ENCODE measurements around the gene FABP3. TPM values are rescaled to one million over a fixed set of nuclear protein-coding genes. Genes with fewer than 3 reads are reported as not detected.

FABP3 gene
- total RNA-seq, 4 donors from 2014 or later: 886 to 2,424 (median 1,240) TPM

GRCh38 chr1:31345635-31346034 is 27.2 kb downstream of the FABP3 start:
- H3K27ac ChIP-seq: no peak overlapping the region
- in situ Hi-C loops (cut with MboI; ENCODE audit: low sequenced_read_pairs in 4 of 4) (no loop called here), intact Hi-C loops (cut with DNase I; ENCODE audit: low total_unique reads) (no loop called here)
- no peaks in the 10 kb centered on the region for H3K27me3 ChIP-seq
- peaks cover 0 to 36% of the 10 kb centered on the region in 2 donors for H3K36me3 ChIP-seq
- DNase-seq (no peak), ATAC-seq (no peak)
- H3K9me3 ChIP-seq: no peaks in the 10 kb centered on the region
- H3K4me3 ChIP-seq: no peak overlapping the region
- no peak for TF ChIP-seq POLR2A (IDR thresholded peaks at IDR 0.05)
- TF ChIP-seq CTCF (IDR thresholded peaks at IDR 0.05 in 4 of 5, conservative IDR thresholded peaks at IDR 0.05 in 1 of 5): no peak
- H3K4me1 ChIP-seq: no peaks in the 10 kb centered on the region

- Histone ChIP-seq H3K9me3 (no peaks in the 10 kb centered on the region), H3K36me3 (peaks cover 0 to 34% of the 10 kb centered on the region in 2 donors), H3K4me1 (no peaks in the 10 kb centered on the region), H3K27ac (no peak overlapping the region), H3K4me3 (no peak overlapping the region), H3K27me3 (no peaks in the 10 kb centered on the region)
- ATAC-seq: no peak
- no peak for DNase-seq
- no peak for TF ChIP-seq POLR2A (IDR thresholded peaks at IDR 0.05)
- TF ChIP-seq CTCF (IDR thresholded peaks at IDR 0.05 in 4 of 5, conservative IDR thresholded peaks at IDR 0.05 in 1 of 5): no peak
- intact Hi-C loops (cut with DNase I; ENCODE audit: low total_unique reads) (no loop called here), in situ Hi-C loops (cut with MboI; ENCODE audit: low sequenced_read_pairs in 4 of 4) (no loop called here)
Measured at GRCh38 chr1:31344503-31344902, 28.4 kb downstream of the FABP3 start.

GRCh38 chr1:31336687-31337467 is 36.0 kb downstream of the FABP3 start:
- no peaks in the 10 kb centered on the region for H3K9me3 ChIP-seq
- intact Hi-C loops (cut with DNase I; ENCODE audit: low total_unique reads): no loop called here
- H3K4me3 ChIP-seq: no peak overlapping the region
- peaks cover 0 to 8% of the 10 kb centered on the region in 2 donors for H3K36me3 ChIP-seq
- no peaks in the 10 kb centered on the region for H3K4me1 ChIP-seq
- TF ChIP-seq POLR2A (IDR thresholded peaks at IDR 0.05) (no peak), CTCF (IDR thresholded peaks at IDR 0.05 in 4 of 5, conservative IDR thresholded peaks at IDR 0.05 in 1 of 5) (no peak)
- no peak overlapping the region for H3K27ac ChIP-seq
- no peaks in the 10 kb centered on the region for H3K27me3 ChIP-seq
- ATAC-seq (no peak), DNase-seq (no peak)
- in situ Hi-C loops (cut with MboI; ENCODE audit: low sequenced_read_pairs in 4 of 4): loop anchor here in 2 of 4 donors (10.0 kb wide), 1 partner anchor 152 kb away; no protein-coding TSS in a partner anchor

GRCh38 chr1:31335007-31335406 is 37.9 kb downstream of the FABP3 start:
- Histone ChIP-seq H3K27me3 (no peaks in the 10 kb centered on the region), H3K4me1 (no peaks in the 10 kb centered on the region), H3K36me3 (peaks cover 0 to 8% of the 10 kb centered on the region in 2 donors), H3K27ac (no peak overlapping the region), H3K4me3 (no peak overlapping the region), H3K9me3 (no peaks in the 10 kb centered on the region)
- peak; percentile 54 to 68 for ATAC-seq
- in situ Hi-C loops (cut with MboI; ENCODE audit: low sequenced_read_pairs in 4 of 4) (loop anchor here in 2 of 4 donors (10.0 kb wide), 1 partner anchor 150 kb away; no protein-coding TSS in a partner anchor), intact Hi-C loops (cut with DNase I; ENCODE audit: low total_unique reads) (loop anchor here (2.0 kb wide), 1 partner anchor 150 kb away; no protein-coding TSS in a partner anchor)
- no peak for DNase-seq
- TF ChIP-seq CTCF (IDR thresholded peaks at IDR 0.05 in 4 of 5, conservative IDR thresholded peaks at IDR 0.05 in 1 of 5) (peak; percentile 42 to 65 (median 48)), POLR2A (IDR thresholded peaks at IDR 0.05) (no peak)
